Heart right ventricle (tissue), 16 donors: ENCODE data around the gene ARHGEF17. TPM values are rescaled to one million over a fixed set of nuclear protein-coding genes. Genes with fewer than 3 reads are reported as not detected.
A peak's percentile ranks its signal among the peaks of the same experiment; 100 is the strongest.

Experiments used
- ATAC-seq, 8 donors: fragments of 200-7000 bp; cut with Tn5 transposase; one replicate each; pipeline ENCODE4 v1.9.1; 2020; ENCODE audit warnings: mild to moderate bottlenecking in 8 of 8, moderate library complexity in 8 of 8, moderate number of reproducible peaks in 1 of 8
- DNase-seq, 2 donors: peaks; one replicate each; pipeline ENCODE4 v3.0.0-alpha.2; 2020
- H3K27ac ChIP-seq, 10 donors: fragments of 200-600 bp; sonication (generic) in 2 of 10; one replicate each; pipeline versions ENCODE4 v1.5.0 to v1.8.0; 2020 to 2022; ENCODE audit warnings: mild to moderate bottlenecking in 3 of 10
- H3K27me3 ChIP-seq, 7 donors: fragments of 200-600 bp; one replicate each; pipeline ENCODE4 v1.8.0; 2021 to 2022; ENCODE audit warnings: mild to moderate bottlenecking in 2 of 7
- H3K36me3 ChIP-seq, 9 donors: fragments of 200-600 bp; sonication (generic) in 1 of 9; one replicate each; pipeline versions ENCODE4 v1.5.0 to v1.8.0; 2020 to 2022; ENCODE audit warnings: mild to moderate bottlenecking in 2 of 9
- H3K4me1 ChIP-seq, 9 donors: fragments of 200-600 bp; sonication (generic) in 1 of 9; one replicate each; pipeline versions ENCODE4 v1.5.0 to v1.8.0; 2020 to 2022; ENCODE audit warnings: mild to moderate bottlenecking in 4 of 9
- H3K4me3 ChIP-seq, 10 donors: fragments of 200-600 bp; sonication (generic) in 2 of 10; one replicate each; pipeline versions ENCODE4 v1.5.0 to v1.8.0; 2020 to 2022; ENCODE audit warnings: mild to moderate bottlenecking in 7 of 10, moderate library complexity in 2 of 10
- H3K9me3 ChIP-seq, 11 donors: fragments of 200-600 bp in 10 of 11; sonication (generic) in 2 of 11; one replicate each; pipeline versions ENCODE4 v1.5.0 to v1.8.0; 2013 to 2022; ENCODE audit warnings: mild to moderate bottlenecking in 2 of 11, control low read depth in 1 of 11, moderate library complexity in 1 of 11
- WGBS, 2 donors: extraction: QIAGEN DNeasy Blood & Tissue Kit; methylation state at CpG; one replicate each; pipeline ENCODE4 v1.1.7; 2013; ENCODE audit warnings: inconsistent platforms in 1 of 2; 5-methylcytosine and 5-hydroxymethylcytosine counted together
- intact Hi-C, 10 donors: fragments of 100-400 bp; cut with DNase I; formaldehyde crosslinking; loops; one replicate each; pipeline versions ENCODE4 v1.11.1 to v1.14.2; 2022
- long read RNA-seq, 3 donors: library from polyadenylated mRNA; unstranded; transcript quantifications; one replicate each; pipeline ENCODE4 v2.0.0, GENCODE V29; 2020 to 2021
- polyA plus RNA-seq, 2 donors: library from polyadenylated mRNA; stranded (reverse); fragments of 200-250 nt; gene quantifications; one replicate each; pipeline ENCODE4 v1.2.3, GENCODE V29; 2013
- total RNA-seq, 10 donors: library from RNA; stranded (reverse); fragmentation: NEBNext Ultra II Directional in 3 of 10; extraction: Animal tissue kit (Norgen Biotek cat#: 25700) in 3 of 10; gene quantifications; one replicate each; pipeline versions ENCODE4 v1.2.1 to v1.2.4, GENCODE V29; 2021 to 2023
- TF ChIP-seq, protein P1 (sequence below), 9 donors: fragments of 200-600 bp; sonication (generic) in 2 of 9; IDR thresholded peaks; one replicate each; pipeline versions ENCODE4 v1.5.0 to v1.8.0; 2021 to 2022; ENCODE audit warnings: antibody characterized with exemption in 9 of 9, mild to moderate bottlenecking in 5 of 9, moderate library complexity in 1 of 9
- donor health status: Arrhythmogenic right ventricular cardiomyopathy.
- donor health status: ischemic (EF 13 %, LVEDD 7.1; RV severe dilation, severe dysfunction).
- donor health status: healthy with polysubstance abuse.
- donor health status: DM: no; HTN: yes; CAD: no.
- donor health status: DM: no; HTN: no; CAD: no.
- donor health status: ischemic (EF 25% LVEDD 6.9; RV normal size, moderate dysfunction).
- donor health status: ischemic (EF 25% LVEDD 5.7; RV mildly dilated, moderate dysfunction).
- donor health status: healthy.
- donor health status: DM: yes; HTN: yes; CAD: no.
- donor health status: Ischemic cardiomyopathy.
- donor health status: ischemic (EF 35%, LVEDD 5.7; RV mildly dilated, moderate dysfunction).
- donor health status: nonischemic (EF 11% LVEDD 7.7; RV severe dilation, severe dysfunction).
- donor health status: DM: yes; HTN: yes; CAD: no.
- donor health status: PGD.
- donor health status: ischemic (EF 29% LVEDD 5.4; RV normal size, mild dysfunction).
- donor health status: nonischemic (EF 23%, LVEDD 6.1; RV moderate dilation, normal function).

ARHGEF17 gene, protein sequence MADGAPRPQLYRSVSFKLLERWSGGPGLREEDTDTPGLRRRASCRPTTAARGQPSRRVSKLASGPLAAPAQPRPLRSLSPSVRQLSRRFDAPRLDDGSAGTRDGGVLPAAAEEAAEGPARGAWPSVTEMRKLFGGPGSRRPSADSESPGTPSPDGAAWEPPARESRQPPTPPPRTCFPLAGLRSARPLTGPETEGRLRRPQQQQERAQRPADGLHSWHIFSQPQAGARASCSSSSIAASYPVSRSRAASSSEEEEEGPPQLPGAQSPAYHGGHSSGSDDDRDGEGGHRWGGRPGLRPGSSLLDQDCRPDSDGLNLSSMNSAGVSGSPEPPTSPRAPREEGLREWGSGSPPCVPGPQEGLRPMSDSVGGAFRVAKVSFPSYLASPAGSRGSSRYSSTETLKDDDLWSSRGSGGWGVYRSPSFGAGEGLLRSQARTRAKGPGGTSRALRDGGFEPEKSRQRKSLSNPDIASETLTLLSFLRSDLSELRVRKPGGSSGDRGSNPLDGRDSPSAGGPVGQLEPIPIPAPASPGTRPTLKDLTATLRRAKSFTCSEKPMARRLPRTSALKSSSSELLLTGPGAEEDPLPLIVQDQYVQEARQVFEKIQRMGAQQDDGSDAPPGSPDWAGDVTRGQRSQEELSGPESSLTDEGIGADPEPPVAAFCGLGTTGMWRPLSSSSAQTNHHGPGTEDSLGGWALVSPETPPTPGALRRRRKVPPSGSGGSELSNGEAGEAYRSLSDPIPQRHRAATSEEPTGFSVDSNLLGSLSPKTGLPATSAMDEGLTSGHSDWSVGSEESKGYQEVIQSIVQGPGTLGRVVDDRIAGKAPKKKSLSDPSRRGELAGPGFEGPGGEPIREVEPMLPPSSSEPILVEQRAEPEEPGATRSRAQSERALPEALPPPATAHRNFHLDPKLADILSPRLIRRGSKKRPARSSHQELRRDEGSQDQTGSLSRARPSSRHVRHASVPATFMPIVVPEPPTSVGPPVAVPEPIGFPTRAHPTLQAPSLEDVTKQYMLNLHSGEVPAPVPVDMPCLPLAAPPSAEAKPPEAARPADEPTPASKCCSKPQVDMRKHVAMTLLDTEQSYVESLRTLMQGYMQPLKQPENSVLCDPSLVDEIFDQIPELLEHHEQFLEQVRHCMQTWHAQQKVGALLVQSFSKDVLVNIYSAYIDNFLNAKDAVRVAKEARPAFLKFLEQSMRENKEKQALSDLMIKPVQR (N-terminal part only)
- 10 to 100 TPM; 39.2 to 67.4 (median 52.2) TPM for total RNA-seq
- polyA plus RNA-seq: 10 to 100 TPM; 38.6 to 44.3 TPM
- long read RNA-seq, donor 1, partial matches to known transcripts: 28 of 35 reads
- long read RNA-seq, donor 1, other reads (novel, unspliced or antisense): 3 of 35 reads
- long read RNA-seq, donor 2, partial matches to known transcripts: 15 of 31 reads
- long read RNA-seq, donor 2, other reads (novel, unspliced or antisense): 13 of 31 reads
- long read RNA-seq, donor 3, full-length matches to known transcripts: 45 of 133 reads
- long read RNA-seq, donor 3, partial matches to known transcripts: 78 of 133 reads
- long read RNA-seq, donor 3, other reads (novel, unspliced or antisense): 10 of 133 reads

DNA sequence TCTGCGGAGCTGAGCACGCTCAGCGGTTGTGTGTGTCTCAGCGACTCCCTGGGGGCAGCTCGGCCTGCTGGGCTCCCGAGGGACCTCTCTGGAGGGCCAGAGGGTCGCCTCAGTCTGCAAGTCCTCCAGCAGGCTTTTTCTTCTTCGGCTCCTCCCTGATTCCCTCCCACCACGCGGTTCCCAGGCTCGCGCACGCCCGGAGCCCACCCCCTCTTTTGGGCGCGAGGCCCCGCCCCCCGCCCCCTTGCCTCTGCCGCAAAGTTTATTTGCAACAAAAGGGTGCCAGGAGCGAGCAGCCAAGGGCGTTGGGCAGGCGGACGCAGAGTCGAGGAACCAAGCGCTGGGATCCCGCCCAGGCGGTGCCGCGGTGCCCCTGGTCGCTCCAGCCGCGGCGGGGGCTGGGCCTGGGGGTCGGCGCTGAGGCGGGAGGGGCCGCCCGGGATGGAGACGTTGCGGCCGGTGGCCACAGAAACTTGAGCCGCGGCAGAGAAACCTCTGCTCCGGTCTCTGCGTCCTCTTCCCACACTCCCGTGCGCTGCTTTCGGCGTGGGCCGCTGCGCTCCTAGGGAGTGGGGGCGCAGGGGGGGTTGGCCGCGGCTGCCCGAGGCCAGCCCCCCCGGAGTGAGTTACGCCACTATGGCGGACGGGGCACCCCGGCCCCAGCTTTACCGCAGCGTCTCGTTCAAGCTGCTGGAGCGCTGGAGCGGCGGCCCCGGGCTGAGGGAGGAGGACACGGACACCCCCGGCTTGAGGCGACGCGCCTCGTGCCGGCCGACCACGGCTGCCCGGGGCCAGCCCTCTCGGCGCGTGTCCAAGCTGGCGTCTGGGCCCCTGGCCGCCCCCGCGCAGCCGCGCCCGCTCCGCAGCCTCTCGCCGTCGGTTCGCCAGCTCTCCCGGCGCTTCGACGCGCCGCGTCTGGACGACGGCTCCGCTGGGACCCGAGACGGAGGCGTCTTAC lies at the start of gene ARHGEF17:
ARHGEF17 (plus strand) TSS at position 274 of the 958 bp plus-strand sequence; CDS start at position 637, 363 bp downstream.
- peaks cover 0 to 20% (median 0%) of the 10 kb centered on the region in 9 donors for H3K36me3 ChIP-seq
- 0% methylated on average over 93 to 105 of the region's 105 CpGs for WGBS, 2 donors
- peaks cover 0 to 23% (median 0%) of the 10 kb centered on the region in 7 donors for H3K27me3 ChIP-seq
- TF ChIP-seq, protein P1, sequence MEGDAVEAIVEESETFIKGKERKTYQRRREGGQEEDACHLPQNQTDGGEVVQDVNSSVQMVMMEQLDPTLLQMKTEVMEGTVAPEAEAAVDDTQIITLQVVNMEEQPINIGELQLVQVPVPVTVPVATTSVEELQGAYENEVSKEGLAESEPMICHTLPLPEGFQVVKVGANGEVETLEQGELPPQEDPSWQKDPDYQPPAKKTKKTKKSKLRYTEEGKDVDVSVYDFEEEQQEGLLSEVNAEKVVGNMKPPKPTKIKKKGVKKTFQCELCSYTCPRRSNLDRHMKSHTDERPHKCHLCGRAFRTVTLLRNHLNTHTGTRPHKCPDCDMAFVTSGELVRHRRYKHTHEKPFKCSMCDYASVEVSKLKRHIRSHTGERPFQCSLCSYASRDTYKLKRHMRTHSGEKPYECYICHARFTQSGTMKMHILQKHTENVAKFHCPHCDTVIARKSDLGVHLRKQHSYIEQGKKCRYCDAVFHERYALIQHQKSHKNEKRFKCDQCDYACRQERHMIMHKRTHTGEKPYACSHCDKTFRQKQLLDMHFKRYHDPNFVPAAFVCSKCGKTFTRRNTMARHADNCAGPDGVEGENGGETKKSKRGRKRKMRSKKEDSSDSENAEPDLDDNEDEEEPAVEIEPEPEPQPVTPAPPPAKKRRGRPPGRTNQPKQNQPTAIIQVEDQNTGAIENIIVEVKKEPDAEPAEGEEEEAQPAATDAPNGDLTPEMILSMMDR (IDR thresholded peaks at IDR 0.05): no peak
- no peaks in the 10 kb centered on the region for H3K9me3 ChIP-seq
- H3K4me3 ChIP-seq: peak within 1 kb of the TSS; percentile 63 to 88 (median 74)
- DNase-seq (peak; percentile 82 to 87), ATAC-seq (peak; percentile 43 to 58 (median 50))
- peaks cover 5 to 66% (median 47%) of the 10 kb centered on the region in 9 donors for H3K4me1 ChIP-seq
- peak within 1 kb of the TSS; percentile 95 to 100 (median 98) for H3K27ac ChIP-seq
- intact Hi-C loops: loop anchor here in 5 of 10 donors (2.0 to 10.0 kb wide), 5 partner anchors 15 to 89 kb away; partner anchors contain the start of gene RELT (in 1 of the 5)

DNA sequence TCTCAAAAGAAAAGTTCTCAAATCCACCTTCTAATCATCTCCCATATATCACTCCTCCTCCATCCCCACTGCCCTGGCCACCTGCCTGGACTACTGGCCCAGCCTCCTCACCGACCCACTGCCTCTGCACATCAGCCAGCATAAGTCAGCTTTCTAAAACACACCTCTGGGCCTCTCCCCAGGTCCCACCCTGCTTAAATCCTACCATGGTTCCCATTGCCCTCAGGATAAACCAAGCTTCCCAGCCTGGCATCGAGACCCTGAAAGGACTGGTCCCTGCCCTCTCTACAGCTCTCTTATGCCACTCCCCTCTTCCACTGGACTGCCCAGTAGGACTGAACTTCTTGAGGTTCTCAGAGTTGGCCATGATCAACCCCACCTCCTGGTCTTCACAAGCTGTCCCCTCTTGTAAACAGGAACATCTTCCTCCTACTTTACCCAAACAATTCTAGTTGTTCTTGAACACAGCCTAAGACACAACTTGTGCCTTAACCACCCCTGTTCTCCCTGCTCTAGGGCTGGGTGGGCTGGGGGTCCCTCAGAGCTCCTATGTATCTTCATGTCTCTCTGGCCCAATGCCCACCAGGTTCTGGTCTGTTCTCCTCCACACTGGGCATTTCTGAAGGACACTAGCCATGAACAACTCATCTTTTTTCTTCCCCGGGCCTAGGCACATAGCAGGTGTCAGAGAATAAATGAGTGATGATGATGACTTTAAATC lies 48.5 kb upstream of the ARHGEF17 start:
- Histone ChIP-seq H3K9me3 (no peaks in the 10 kb centered on the region), H3K27me3 (peaks cover 0 to 20% (median 5%) of the 10 kb centered on the region in 7 donors), H3K27ac (no peak overlapping the region), H3K36me3 (no peaks in the 10 kb centered on the region), H3K4me3 (no peak overlapping the region), H3K4me1 (peaks cover 8 to 23% (median 18%) of the 10 kb centered on the region in 9 donors)
- TF ChIP-seq, protein P1 (IDR thresholded peaks at IDR 0.05): no peak
- WGBS, 2 donors: 74 to 98% methylated on average over 3 of the region's 3 CpGs
- intact Hi-C loops: no loop called here
- ATAC-seq: no peak
- no peak for DNase-seq

DNA sequence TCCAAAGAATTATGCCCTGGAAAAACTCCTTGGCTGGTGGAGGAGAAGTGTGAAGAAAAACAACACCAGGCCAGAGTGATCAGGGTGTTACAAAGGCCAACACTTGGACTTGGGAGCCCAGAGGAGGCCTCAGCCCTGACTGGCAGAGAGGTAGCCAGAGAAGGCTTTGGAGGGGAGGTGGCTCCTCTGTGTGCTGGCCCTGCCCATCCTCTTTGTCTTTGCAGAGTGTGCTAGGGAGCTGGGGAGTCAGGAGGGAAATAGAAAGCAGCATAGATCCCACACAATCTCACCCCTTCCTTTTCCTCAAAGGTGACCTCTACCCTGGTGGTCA lies 48.0 kb upstream of the ARHGEF17 start:
- Histone ChIP-seq H3K4me3 (no peak overlapping the region), H3K4me1 (peaks cover 8 to 28% (median 19%) of the 10 kb centered on the region in 9 donors), H3K27me3 (peaks cover 0 to 25% (median 9%) of the 10 kb centered on the region in 7 donors), H3K36me3 (no peaks in the 10 kb centered on the region), H3K27ac (no peak overlapping the region), H3K9me3 (no peaks in the 10 kb centered on the region)
- TF ChIP-seq, protein P1 (IDR thresholded peaks at IDR 0.05): no peak
- ATAC-seq: no peak
- intact Hi-C loops: no loop called here
- DNase-seq: no peak
